ENCODE measurements around the gene FAM204A.

FAM204A gene

GRCh38 chr10:118271671-118272070 is 70.5 kb downstream of the FAM204A start:
- Histone ChIP-seq H3K56ac (ENCODE audit: low read length) (no peak overlapping the region), H2AK5ac (ENCODE audit: low read length) (no peak overlapping the region), H3K23ac (ENCODE audit: low read length) (no peak overlapping the region), H3K4me2 (ENCODE audit: low read length) (no peak overlapping the region), H3K27ac (ENCODE audit: low read depth, low read length) (no peak overlapping the region), H3K4me3 (ENCODE audit: low read length) (no peak overlapping the region), H3K18ac (ENCODE audit: low read length) (no peak overlapping the region), H2BK120ac (ENCODE audit: low read depth, low read length) (no peak overlapping the region), H3K27me3 (ENCODE audit: insufficient read depth, low read length, poor library complexity) (peaks cover 7% of the 10 kb centered on the region), H3K36me3 (ENCODE audit: control insufficient read depth, insufficient read depth, low read length) (no peaks in the 10 kb centered on the region), H2BK5ac (ENCODE audit: low read length) (no peak overlapping the region), H3K4ac (ENCODE audit: low read depth, low read length) (no peak overlapping the region), H3K9ac (ENCODE audit: low read length) (no peak overlapping the region), H3K4me1 (ENCODE audit: control insufficient read depth, low read depth, low read length) (no peaks in the 10 kb centered on the region), H3K79me1 (ENCODE audit: low read length) (no peaks in the 10 kb centered on the region), H4K5ac (ENCODE audit: low read length) (no peak overlapping the region), H3K79me2 (ENCODE audit: control insufficient read depth, insufficient read depth, low read length) (no peaks in the 10 kb centered on the region), H4K8ac (ENCODE audit: low read depth, low read length) (no peak overlapping the region), H2BK15ac (replicated peaks; ENCODE audit: low read depth) (no peak overlapping the region)
- DNase-seq, result no peak
- no CpG with 5 or more reads among the region's 5 CpGs for WGBS (ENCODE audit: extremely low coverage, insufficient coverage, low lambda C conversion rate)

DNA sequence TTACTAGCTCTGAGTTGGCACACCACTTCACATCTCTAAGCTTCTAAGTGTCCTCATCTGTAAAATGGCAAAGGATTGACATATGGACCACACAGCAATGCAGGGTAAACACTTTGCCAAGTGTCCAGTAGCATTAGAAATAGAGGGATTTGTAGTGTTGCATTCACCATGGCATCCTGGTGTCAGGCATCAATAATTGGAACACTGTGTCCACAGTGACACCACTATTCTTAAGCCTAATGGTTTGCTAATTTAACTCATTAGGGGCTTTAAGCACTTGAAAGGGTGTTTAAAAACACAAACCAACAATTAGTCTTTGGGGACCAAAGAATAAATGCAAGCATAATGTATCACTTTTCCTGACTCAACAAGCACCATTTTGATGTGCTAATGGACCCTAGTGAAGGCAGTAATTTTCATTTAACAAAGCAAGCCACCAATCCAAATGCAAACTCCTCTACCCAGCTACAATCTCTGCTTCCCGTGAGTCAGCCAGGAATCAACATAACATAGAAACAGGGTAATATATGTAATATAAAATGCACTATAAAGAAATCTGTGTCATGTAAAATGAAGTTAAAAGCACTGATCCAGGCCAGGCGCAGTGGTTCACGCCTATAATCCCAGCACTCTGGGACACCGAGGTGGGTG is 75.9 kb downstream of the FAM204A start:
- no CpG with 5 or more reads among the region's 4 CpGs for WGBS (ENCODE audit: extremely low coverage, insufficient coverage, low lambda C conversion rate)
- Histone ChIP-seq H2BK5ac (ENCODE audit: low read length) (no peak overlapping the region), H3K23ac (ENCODE audit: low read length) (no peak overlapping the region), H3K27ac (ENCODE audit: low read depth, low read length) (no peak overlapping the region), H4K5ac (ENCODE audit: low read length) (no peak overlapping the region), H3K27me3 (ENCODE audit: insufficient read depth, low read length, poor library complexity) (peaks cover 16% of the 10 kb centered on the region), H2BK15ac (replicated peaks; ENCODE audit: low read depth) (no peak overlapping the region), H3K4ac (ENCODE audit: low read depth, low read length) (no peak overlapping the region), H3K4me2 (ENCODE audit: low read length) (no peak overlapping the region), H3K4me1 (ENCODE audit: control insufficient read depth, low read depth, low read length) (no peaks in the 10 kb centered on the region), H3K9ac (ENCODE audit: low read length) (no peak overlapping the region), H3K18ac (ENCODE audit: low read length) (no peak overlapping the region), H4K8ac (ENCODE audit: low read depth, low read length) (no peak overlapping the region), H3K4me3 (ENCODE audit: low read length) (no peak overlapping the region), H3K56ac (ENCODE audit: low read length) (no peak overlapping the region), H3K36me3 (ENCODE audit: control insufficient read depth, insufficient read depth, low read length) (no peaks in the 10 kb centered on the region), H3K79me2 (ENCODE audit: control insufficient read depth, insufficient read depth, low read length) (no peaks in the 10 kb centered on the region), H3K79me1 (ENCODE audit: low read length) (no peaks in the 10 kb centered on the region), H2AK5ac (ENCODE audit: low read length) (no peak overlapping the region), H2BK120ac (ENCODE audit: low read depth, low read length) (no peak overlapping the region)
- DNase-seq, result no peak

- H3K4me1 ChIP-seq (ENCODE audit: control insufficient read depth, low read depth, low read length), result no peaks in the 10 kb centered on the region
- no peak overlapping the region for H4K5ac ChIP-seq (ENCODE audit: low read length)
- no peak overlapping the region for H3K9ac ChIP-seq (ENCODE audit: low read length)
- no peak overlapping the region for H2AK5ac ChIP-seq (ENCODE audit: low read length)
- H4K8ac ChIP-seq (ENCODE audit: low read depth, low read length), result no peak overlapping the region
- no peak overlapping the region for H2BK15ac ChIP-seq (replicated peaks; ENCODE audit: low read depth)
- H3K4me2 ChIP-seq (ENCODE audit: low read length), result no peak overlapping the region
- WGBS (ENCODE audit: extremely low coverage, insufficient coverage, low lambda C conversion rate), result no CpG with 5 or more reads among the region's 11 CpGs
- no peaks in the 10 kb centered on the region for H3K79me2 ChIP-seq (ENCODE audit: control insufficient read depth, insufficient read depth, low read length)
- H3K18ac ChIP-seq (ENCODE audit: low read length), result no peak overlapping the region
- no peak overlapping the region for H2BK120ac ChIP-seq (ENCODE audit: low read depth, low read length)
- H3K79me1 ChIP-seq (ENCODE audit: low read length), result no peaks in the 10 kb centered on the region
- H3K56ac ChIP-seq (ENCODE audit: low read length), result no peak overlapping the region
- no peaks in the 10 kb centered on the region for H3K36me3 ChIP-seq (ENCODE audit: control insufficient read depth, insufficient read depth, low read length)
- DNase-seq, result no peak
- no peak overlapping the region for H3K23ac ChIP-seq (ENCODE audit: low read length)
- H3K27me3 ChIP-seq (ENCODE audit: insufficient read depth, low read length, poor library complexity), result peaks cover 18% of the 10 kb centered on the region
- no peak overlapping the region for H3K27ac ChIP-seq (ENCODE audit: low read depth, low read length)
- no peak overlapping the region for H3K4ac ChIP-seq (ENCODE audit: low read depth, low read length)
- H2BK5ac ChIP-seq (ENCODE audit: low read length), result no peak overlapping the region
- H3K4me3 ChIP-seq (ENCODE audit: low read length), result no peak overlapping the region
Observed at GRCh38 chr10:118264838-118265470, 77.2 kb downstream of the FAM204A start.

- Histone ChIP-seq H3K18ac (ENCODE audit: low read length) (no peak overlapping the region), H3K4me3 (ENCODE audit: low read length) (no peak overlapping the region), H2AK5ac (ENCODE audit: low read length) (no peak overlapping the region), H3K27ac (ENCODE audit: low read depth, low read length) (no peak overlapping the region), H3K79me2 (ENCODE audit: control insufficient read depth, insufficient read depth, low read length) (no peaks in the 10 kb centered on the region), H3K36me3 (ENCODE audit: control insufficient read depth, insufficient read depth, low read length) (no peaks in the 10 kb centered on the region), H3K23ac (ENCODE audit: low read length) (no peak overlapping the region), H3K9ac (ENCODE audit: low read length) (no peak overlapping the region), H2BK120ac (ENCODE audit: low read depth, low read length) (no peak overlapping the region), H4K5ac (ENCODE audit: low read length) (no peak overlapping the region), H3K4me2 (ENCODE audit: low read length) (no peak overlapping the region), H3K56ac (ENCODE audit: low read length) (no peak overlapping the region), H4K8ac (ENCODE audit: low read depth, low read length) (no peak overlapping the region), H3K79me1 (ENCODE audit: low read length) (no peaks in the 10 kb centered on the region), H2BK15ac (replicated peaks; ENCODE audit: low read depth) (no peak overlapping the region), H2BK5ac (ENCODE audit: low read length) (no peak overlapping the region), H3K27me3 (ENCODE audit: insufficient read depth, low read length, poor library complexity) (peaks cover 18% of the 10 kb centered on the region), H3K4ac (ENCODE audit: low read depth, low read length) (no peak overlapping the region), H3K4me1 (ENCODE audit: control insufficient read depth, low read depth, low read length) (no peaks in the 10 kb centered on the region)
- no peak for DNase-seq
Observed at GRCh38 chr10:118264252-118264651, 77.9 kb downstream of the FAM204A start.

- H3K4me3 ChIP-seq (ENCODE audit: low read length), result no peak overlapping the region
- no peak overlapping the region for H3K23ac ChIP-seq (ENCODE audit: low read length)
- no peak overlapping the region for H2BK15ac ChIP-seq (replicated peaks; ENCODE audit: low read depth)
- H3K4me1 ChIP-seq (ENCODE audit: control insufficient read depth, low read depth, low read length), result peaks cover under 1% of the 10 kb centered on the region
- no peak overlapping the region for H3K56ac ChIP-seq (ENCODE audit: low read length)
- no peak overlapping the region for H3K27ac ChIP-seq (ENCODE audit: low read depth, low read length)
- no CpG with 5 or more reads among the region's 3 CpGs for WGBS (ENCODE audit: extremely low coverage, insufficient coverage, low lambda C conversion rate)
- H3K18ac ChIP-seq (ENCODE audit: low read length), result no peak overlapping the region
- no peak overlapping the region for H2BK5ac ChIP-seq (ENCODE audit: low read length)
- no peak for DNase-seq
- no peak overlapping the region for H2BK120ac ChIP-seq (ENCODE audit: low read depth, low read length)
- H2AK5ac ChIP-seq (ENCODE audit: low read length), result no peak overlapping the region
- H3K27me3 ChIP-seq (ENCODE audit: insufficient read depth, low read length, poor library complexity), result peaks cover 11% of the 10 kb centered on the region
- H3K4ac ChIP-seq (ENCODE audit: low read depth, low read length), result no peak overlapping the region
- no peak overlapping the region for H4K5ac ChIP-seq (ENCODE audit: low read length)
- H3K79me1 ChIP-seq (ENCODE audit: low read length), result no peaks in the 10 kb centered on the region
- H3K9ac ChIP-seq (ENCODE audit: low read length), result no peak overlapping the region
- no peaks in the 10 kb centered on the region for H3K36me3 ChIP-seq (ENCODE audit: control insufficient read depth, insufficient read depth, low read length)
- no peak overlapping the region for H3K4me2 ChIP-seq (ENCODE audit: low read length)
- no peak overlapping the region for H4K8ac ChIP-seq (ENCODE audit: low read depth, low read length)
- H3K79me2 ChIP-seq (ENCODE audit: control insufficient read depth, insufficient read depth, low read length), result no peaks in the 10 kb centered on the region
Observed at GRCh38 chr10:118262538-118262937, 79.6 kb downstream of the FAM204A start.

Data from mesendoderm (in vitro differentiated cells).